OCI-LY7 (cell line): ENCODE measurements around the gene ACOX1. TPM values are rescaled to one million over a fixed set of nuclear protein-coding genes. Genes with fewer than 3 reads are reported as not detected.

Source experiments
- Bru-seq: library from RNA; stranded (reverse); fragments of 400-500 nt; gene quantifications from one replicate; lab custom pipeline; 2021; lab: Mats Ljungman, UMichigan
- BruChase-seq, 2 experiments: library from RNA; stranded (reverse); fragments of 400-500 nt; gene quantifications; one replicate each; lab custom pipeline; 2021; lab: Mats Ljungman, UMichigan
- BruUV-seq: library from RNA; stranded (reverse); fragments of 400-500 nt; replicated peaks from 2 replicates; lab custom pipeline; 2021; lab: Mats Ljungman, UMichigan
- CTCF ChIA-PET: fragments of 300-600 bp; sonication (Branson Sonifier 250); formaldehyde crosslinking; loops from one replicate; lab custom pipeline; 2022; ENCODE audit warnings: antibody characterized with exemption; ENCODE audit not compliant: unreplicated experiment; lab: Charles Lee
- POLR2A ChIA-PET: fragments of 300-600 bp; sonication (Branson Sonifier 250); formaldehyde crosslinking; loops from one replicate; lab custom pipeline; 2022; ENCODE audit warnings: antibody characterized with exemption; lab: Charles Lee
- DNase-seq: peaks from one replicate; pipeline ENCODE4 v3.0.0-alpha.2; 2015; ENCODE audit warnings: low spot score
- H2AFZ ChIP-seq: fragments of 200-600 bp; sonication (generic), shearing (Covaris generic); 2 replicates; pipeline ENCODE4 v1.6.1; 2014; ENCODE audit warnings: mild to moderate bottlenecking, antibody characterized with exemption, low read length, moderate library complexity
- H3K27ac ChIP-seq: fragments of 200-600 bp; sonication (generic); 2 replicates; pipeline ENCODE4 v1.5.1; 2014; ENCODE audit warnings: mixed run types, low read depth, mild to moderate bottlenecking, moderate library complexity, low read length, inconsistent platforms; ENCODE audit not compliant: poor library complexity, severe bottlenecking
- H3K36me3 ChIP-seq: fragments of 200-600 bp; sonication (generic); 2 replicates; pipeline ENCODE4 v1.6.1; 2014; ENCODE audit warnings: mild to moderate bottlenecking, antibody characterized with exemption, low read length, moderate library complexity, mixed read lengths; ENCODE audit not compliant: insufficient read depth
- H3K4me1 ChIP-seq: fragments of 200-600 bp; sonication (generic); 2 replicates; pipeline ENCODE4 v1.5.1; 2014; ENCODE audit warnings: mild to moderate bottlenecking, low read length; ENCODE audit not compliant: insufficient read depth, poor library complexity, severe bottlenecking
- H3K4me2 ChIP-seq: fragments of 200-600 bp; sonication (generic); 2 replicates; pipeline ENCODE4 v1.6.1; 2014; ENCODE audit warnings: mild to moderate bottlenecking, low read length
- H3K4me3 ChIP-seq: fragments of 200-600 bp; sonication (generic); 2 replicates; pipeline ENCODE4 v1.5.1; 2014; ENCODE audit warnings: mild to moderate bottlenecking, low read depth, low read length; ENCODE audit not compliant: poor library complexity, severe bottlenecking
- H3K79me2 ChIP-seq: fragments of 200-600 bp; sonication (generic); 2 replicates; pipeline ENCODE4 v1.6.1; 2016; ENCODE audit warnings: low read depth, mild to moderate bottlenecking, low read length, moderate library complexity, mixed read lengths; ENCODE audit not compliant: insufficient read depth
- H3K9me2 ChIP-seq: fragments of 200-600 bp; sonication (generic); 2 replicates; pipeline ENCODE4 v1.6.1; 2016; ENCODE audit warnings: mild to moderate bottlenecking, low read length, mixed read lengths; ENCODE audit not compliant: insufficient read depth
- H3K9me3 ChIP-seq: fragments of 200-600 bp; sonication (generic); 2 replicates; pipeline ENCODE4 v1.6.1; 2014; ENCODE audit warnings: mild to moderate bottlenecking, mixed run types, low read length, mixed read lengths
- H4K20me1 ChIP-seq: fragments of 200-600 bp; sonication (generic); 2 replicates; pipeline ENCODE4 v1.6.1; 2014; ENCODE audit warnings: mild to moderate bottlenecking, antibody characterized with exemption, low read length, moderate library complexity, mixed read lengths; ENCODE audit not compliant: insufficient read depth
- EZH2phosphoT487 ChIP-seq: fragments of 200-600 bp; sonication (generic); IDR thresholded peaks from 2 replicates; pipeline ENCODE4 v1.6.1; 2018; ENCODE audit warnings: low read depth, borderline replicate concordance, mild to moderate bottlenecking, mixed run types, antibody characterized with exemption, low read length, moderate library complexity, mixed read lengths
- intact Hi-C: fragments of 100-400 bp; cut with micrococcal nuclease; formaldehyde crosslinking; loops from one replicate; pipeline ENCODE4 v1.10.0; 2022; ENCODE audit not compliant: unreplicated experiment
- long read RNA-seq: library from polyadenylated mRNA; stranded (forward); transcript quantifications from one replicate; pipeline ENCODE4 v2.0.0, GENCODE V29; 2022
- total RNA-seq, 2 experiments: library from RNA; depleted of rRNA in 1 of 2; stranded (reverse); fragments of >200 nt in 1 of 2; shearing (Covaris generic) in 1 of 2; gene quantifications; 2 replicates each; pipeline ENCODE4 v1.2.3, GENCODE V29; 2014 to 2022
- TF ChIP-seq, protein P1 (sequence below): fragments of 200-600 bp; sonication (generic); conservative IDR thresholded peaks from 2 replicates; pipeline ENCODE4 v1.5.1; 2014; ENCODE audit warnings: mild to moderate bottlenecking, antibody characterized with exemption, low read length, moderate library complexity, mixed read lengths

ACOX1 gene
- total RNA-seq (2014; rRNA removed; shearing (Covaris generic)), result 12.3 and 22.6 TPM in 2 replicates
- 30.2 and 34.6 TPM in 2 replicates for total RNA-seq (2022)
- percentile 63 among the genes with signal in this experiment for Bru-seq, nascent RNA
- percentile 79 among the genes with signal in this experiment for BruChase-seq, experiment 1, labeled RNA remaining after a 6-hour chase
- percentile 77 among the genes with signal in this experiment for BruChase-seq, experiment 2, labeled RNA remaining after a 2-hour chase
- long read RNA-seq, full-length matches to known transcripts, result 21 of 31 reads
- long read RNA-seq, partial matches to known transcripts, result 3 of 31 reads
- long read RNA-seq, other reads (novel, unspliced or antisense), result 7 of 31 reads

- Histone ChIP-seq H3K27ac (peak within 1 kb of the TSS; percentile 69), H3K79me2 (peaks cover 24% of the 10 kb centered on the region; the same call in 1 of the 2 replicates), H2AFZ (peak within 1 kb of the TSS; percentile 62), H3K36me3 (no peaks in the 10 kb centered on the region), H3K4me3 (peak within 1 kb of the TSS; percentile 79), H3K9me2 (no peaks in the 10 kb centered on the region), H3K4me2 (peak within 1 kb of the TSS; percentile 86), H4K20me1 (no peaks in the 10 kb centered on the region), H3K9me3 (no peaks in the 10 kb centered on the region), H3K4me1 (peaks cover 52% of the 10 kb centered on the region)
- ChIA-PET CTCF (interaction anchor here (0.6 kb wide), 1 partner anchor 286 kb away, joined by 3 read pairs; the partner anchor contains the start of gene UBALD2), POLR2A (interaction anchor here (0.6 to 1.2 kb wide), 5 partner anchors 13 to 284 kb away, joined by 3 to 8 read pairs (median 3); no protein-coding TSS in a partner anchor)
- TF ChIP-seq, protein P1, sequence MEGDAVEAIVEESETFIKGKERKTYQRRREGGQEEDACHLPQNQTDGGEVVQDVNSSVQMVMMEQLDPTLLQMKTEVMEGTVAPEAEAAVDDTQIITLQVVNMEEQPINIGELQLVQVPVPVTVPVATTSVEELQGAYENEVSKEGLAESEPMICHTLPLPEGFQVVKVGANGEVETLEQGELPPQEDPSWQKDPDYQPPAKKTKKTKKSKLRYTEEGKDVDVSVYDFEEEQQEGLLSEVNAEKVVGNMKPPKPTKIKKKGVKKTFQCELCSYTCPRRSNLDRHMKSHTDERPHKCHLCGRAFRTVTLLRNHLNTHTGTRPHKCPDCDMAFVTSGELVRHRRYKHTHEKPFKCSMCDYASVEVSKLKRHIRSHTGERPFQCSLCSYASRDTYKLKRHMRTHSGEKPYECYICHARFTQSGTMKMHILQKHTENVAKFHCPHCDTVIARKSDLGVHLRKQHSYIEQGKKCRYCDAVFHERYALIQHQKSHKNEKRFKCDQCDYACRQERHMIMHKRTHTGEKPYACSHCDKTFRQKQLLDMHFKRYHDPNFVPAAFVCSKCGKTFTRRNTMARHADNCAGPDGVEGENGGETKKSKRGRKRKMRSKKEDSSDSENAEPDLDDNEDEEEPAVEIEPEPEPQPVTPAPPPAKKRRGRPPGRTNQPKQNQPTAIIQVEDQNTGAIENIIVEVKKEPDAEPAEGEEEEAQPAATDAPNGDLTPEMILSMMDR, result peak; percentile 66
- no peak for TF ChIP-seq EZH2phosphoT487
- intact Hi-C loops, result loop anchor here (1.0 to 10.0 kb wide), 5 partner anchors 70 to 194 kb away; partner anchors contain the start of genes MRPL38, SRP68 and UNK
- BruUV-seq, result no TSS peak
- peak; percentile 99 for DNase-seq
Observed at GRCh38 chr17:75978938-75979704, at the start of gene ACOX1, which contains the start of gene TEN1. Gene ACOX1, minus strand, starts transcription at chr17:75979166. Its CDS starts 93 bp downstream, at chr17:75979073. Gene TEN1, plus strand, starts transcription at chr17:75979240. Its CDS starts 6,953 bp downstream, at chr17:75986193.

GRCh38 chr17:76027159-76027839 is 48.3 kb upstream of the ACOX1 start, which contains the start of gene EVPL:
Gene EVPL, minus strand, starts transcription at chr17:76027306. Its CDS starts 108 bp downstream, at chr17:76027198.
- H2AFZ ChIP-seq, result no peak within 1 kb of the TSS
- CTCF ChIA-PET, result no interaction called here
- H3K9me2 ChIP-seq, result no peaks in the 10 kb centered on the region
- POLR2A ChIA-PET, result interaction anchor here (0.6 kb wide), 1 partner anchor 283 kb away, joined by 3 read pairs; no protein-coding TSS in a partner anchor
- no peaks in the 10 kb centered on the region for H3K79me2 ChIP-seq
- no TSS peak for BruUV-seq
- H3K27ac ChIP-seq, result no peak within 1 kb of the TSS
- H3K4me3 ChIP-seq, result no peak within 1 kb of the TSS
- H4K20me1 ChIP-seq, result no peaks in the 10 kb centered on the region
- TF ChIP-seq EZH2phosphoT487, result no peak
- H3K36me3 ChIP-seq, result no peaks in the 10 kb centered on the region
- no peak within 1 kb of the TSS for H3K4me2 ChIP-seq
- DNase-seq, result no peak
- no peaks in the 10 kb centered on the region for H3K9me3 ChIP-seq
- intact Hi-C loops, result no loop called here
- H3K4me1 ChIP-seq, result peaks cover 20% of the 10 kb centered on the region
